Measurements from ENCODE around the gene CAMK1. TPM values are rescaled to one million over a fixed set of nuclear protein-coding genes. Genes with fewer than 3 reads are reported as not detected.

Gene CAMK1
- total RNA-seq, 1 experiment from 2014 or later = 36.6 TPM

DNA sequence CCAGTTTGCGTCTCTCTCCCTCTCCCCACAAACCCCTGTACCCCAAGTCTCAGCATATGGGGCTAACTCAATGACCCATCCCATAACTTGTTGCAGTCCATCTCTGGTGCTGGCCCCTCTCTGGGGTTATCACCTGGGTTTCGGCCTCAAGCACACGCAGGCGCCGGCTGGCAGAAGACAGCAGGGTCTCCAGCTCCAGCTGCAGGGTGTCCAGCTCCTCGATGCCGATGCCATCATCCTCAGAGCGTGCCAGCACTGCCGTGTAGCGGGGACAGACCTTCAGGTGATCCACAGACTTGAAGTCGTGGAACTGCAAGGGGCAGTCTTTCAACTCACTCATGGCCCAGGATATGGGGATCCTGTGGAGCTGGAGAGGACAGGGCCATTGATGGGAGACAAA is 21.4 kb upstream of the CAMK1 start:
- Histone ChIP-seq H3K36me3 (ENCODE audit: low read depth, low read length) (peaks cover 7% of the 10 kb centered on the region), H3K79me2 (ENCODE audit: low read length) (peaks cover 28% of the 10 kb centered on the region), H4K20me1 (ENCODE audit: low read length) (no peaks in the 10 kb centered on the region), H3K27me3 (ENCODE audit: low read length) (no peaks in the 10 kb centered on the region), H3K4me2 (ENCODE audit: low read length) (0 out of 2 replicates have a peak overlapping the region, but pooled peaks have one; percentile 98), H3K4me1 (ENCODE audit: insufficient read depth, low read length) (peaks cover 11% of the 10 kb centered on the region), H3F3A (ENCODE audit: low read length, unreplicated experiment) (no peaks in the 10 kb centered on the region), H2AFZ (ENCODE audit: low read length) (no peak overlapping the region), H3K9me2 (replicated peaks; ENCODE audit: low read length) (no peaks in the 10 kb centered on the region), H3K9me3 (ENCODE audit: low read length) (no peaks in the 10 kb centered on the region), H3K9ac (ENCODE audit: low read length) (no peak overlapping the region), H3K4me3 (ENCODE audit: low read length) (no peak overlapping the region), H3K27ac (ENCODE audit: low read length) (no peak overlapping the region)
- ChIA-PET POLR2A (ENCODE audit: unreplicated experiment) (no interaction called here), CTCF (no interaction called here)
- TF ChIP-seq EZH2phosphoT487 (IDR thresholded peaks at IDR 0.05; ENCODE audit: borderline replicate concordance, low read length) (no peak), EZH2 (IDR thresholded peaks at IDR 0.05; ENCODE audit: low read length, unreplicated experiment) (no peak)
- TF ChIP-seq, protein P1, sequence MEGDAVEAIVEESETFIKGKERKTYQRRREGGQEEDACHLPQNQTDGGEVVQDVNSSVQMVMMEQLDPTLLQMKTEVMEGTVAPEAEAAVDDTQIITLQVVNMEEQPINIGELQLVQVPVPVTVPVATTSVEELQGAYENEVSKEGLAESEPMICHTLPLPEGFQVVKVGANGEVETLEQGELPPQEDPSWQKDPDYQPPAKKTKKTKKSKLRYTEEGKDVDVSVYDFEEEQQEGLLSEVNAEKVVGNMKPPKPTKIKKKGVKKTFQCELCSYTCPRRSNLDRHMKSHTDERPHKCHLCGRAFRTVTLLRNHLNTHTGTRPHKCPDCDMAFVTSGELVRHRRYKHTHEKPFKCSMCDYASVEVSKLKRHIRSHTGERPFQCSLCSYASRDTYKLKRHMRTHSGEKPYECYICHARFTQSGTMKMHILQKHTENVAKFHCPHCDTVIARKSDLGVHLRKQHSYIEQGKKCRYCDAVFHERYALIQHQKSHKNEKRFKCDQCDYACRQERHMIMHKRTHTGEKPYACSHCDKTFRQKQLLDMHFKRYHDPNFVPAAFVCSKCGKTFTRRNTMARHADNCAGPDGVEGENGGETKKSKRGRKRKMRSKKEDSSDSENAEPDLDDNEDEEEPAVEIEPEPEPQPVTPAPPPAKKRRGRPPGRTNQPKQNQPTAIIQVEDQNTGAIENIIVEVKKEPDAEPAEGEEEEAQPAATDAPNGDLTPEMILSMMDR (conservative IDR thresholded peaks at IDR 0.05; ENCODE audit: low read depth, low read length) = no peak
- no TSS peak for BruUV-seq (replicated peaks)
- no peak for ATAC-seq
- intact Hi-C loops (cut with micrococcal nuclease) = loop anchor here (5.0 kb wide), 1 partner anchor 74 kb away; no protein-coding TSS in a partner anchor
- no peak for DNase-seq

DNA sequence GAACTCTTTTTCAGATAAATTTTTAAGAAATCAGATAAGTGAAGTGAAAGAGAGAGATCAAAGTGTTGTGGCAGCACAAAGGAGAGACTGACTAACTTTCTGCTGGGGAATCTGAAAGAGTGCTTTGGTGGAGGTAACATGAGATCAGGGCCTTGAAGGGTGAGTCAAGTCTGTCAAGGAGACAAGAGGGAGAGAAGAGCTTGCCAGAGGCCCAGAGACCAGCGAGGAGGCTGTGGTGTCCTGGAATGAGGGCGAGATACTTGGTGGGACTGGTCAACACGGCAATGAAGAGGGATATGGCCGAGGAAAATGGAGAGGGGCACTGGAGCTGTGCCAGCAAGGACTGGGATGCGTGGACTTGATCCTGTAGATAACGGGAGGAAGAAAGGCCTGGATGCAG is 18.0 kb upstream of the CAMK1 start:
- Histone ChIP-seq H3K9me2 (replicated peaks; ENCODE audit: low read length) (no peaks in the 10 kb centered on the region), H3K4me3 (ENCODE audit: low read length) (no peak overlapping the region), H3K27me3 (ENCODE audit: low read length) (no peaks in the 10 kb centered on the region), H3K9me3 (ENCODE audit: low read length) (no peaks in the 10 kb centered on the region), H4K20me1 (ENCODE audit: low read length) (no peaks in the 10 kb centered on the region), H3K79me2 (ENCODE audit: low read length) (no peaks in the 10 kb centered on the region), H3K9ac (ENCODE audit: low read length) (no peak overlapping the region), H3K4me1 (ENCODE audit: insufficient read depth, low read length) (peaks cover 4% of the 10 kb centered on the region; the same call in 1 of the 2 replicates), H3K36me3 (ENCODE audit: low read depth, low read length) (peaks cover 10% of the 10 kb centered on the region; the same call in 1 of the 2 replicates), H2AFZ (ENCODE audit: low read length) (no peak overlapping the region), H3K27ac (ENCODE audit: low read length) (no peak overlapping the region), H3K4me2 (ENCODE audit: low read length) (no peak overlapping the region), H3F3A (ENCODE audit: low read length, unreplicated experiment) (no peaks in the 10 kb centered on the region)
- ChIA-PET CTCF (no interaction called here), POLR2A (ENCODE audit: unreplicated experiment) (no interaction called here)
- DNase-seq (no peak), ATAC-seq (no peak)
- intact Hi-C loops (cut with micrococcal nuclease) = no loop called here
- TF ChIP-seq EZH2 (IDR thresholded peaks at IDR 0.05; ENCODE audit: low read length, unreplicated experiment) (no peak), EZH2phosphoT487 (IDR thresholded peaks at IDR 0.05; ENCODE audit: borderline replicate concordance, low read length) (no peak)
- TF ChIP-seq, protein P1 (conservative IDR thresholded peaks at IDR 0.05; ENCODE audit: low read depth, low read length) = no peak
- BruUV-seq (replicated peaks) = no TSS peak

DNA sequence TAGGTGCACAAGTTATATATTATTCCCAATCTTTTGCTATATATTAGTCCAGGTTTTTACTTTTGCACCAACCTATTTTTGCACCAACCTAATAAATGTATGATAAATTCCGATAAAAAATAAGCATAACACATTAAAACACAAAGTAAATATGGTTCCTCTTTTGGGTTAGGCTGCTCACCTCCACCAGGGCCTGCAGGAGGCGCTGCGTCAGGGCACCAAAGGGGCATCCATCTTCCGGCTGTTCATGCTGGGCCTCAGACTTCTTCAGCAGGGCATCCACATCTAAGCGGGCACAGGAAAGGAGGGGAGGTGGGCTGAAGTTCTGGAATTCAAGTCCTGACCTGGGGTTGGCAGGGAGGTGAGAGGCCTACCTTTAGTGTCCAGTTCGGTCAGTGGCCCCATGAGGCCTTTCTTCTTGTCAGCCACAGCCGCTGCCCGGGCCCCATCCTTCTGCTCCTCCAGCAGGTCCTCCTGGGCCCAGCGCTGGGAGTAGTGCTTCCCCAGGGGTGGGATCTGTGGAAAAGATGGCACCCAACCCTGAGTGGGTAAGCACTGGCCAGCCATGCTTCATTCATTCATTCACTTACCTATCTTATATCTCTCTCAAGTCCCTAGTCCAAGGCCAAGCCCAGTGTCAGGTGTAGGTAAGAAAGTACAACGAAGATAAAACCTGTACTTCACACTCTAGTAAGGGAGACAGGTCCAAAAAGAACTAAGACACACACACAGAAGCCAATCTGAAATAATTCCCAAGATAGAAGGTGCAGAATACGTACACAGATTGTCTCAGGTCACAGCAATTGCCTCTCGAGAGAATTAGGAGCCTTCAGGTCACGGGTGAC is 17.3 kb upstream of the CAMK1 start:
- no peak for ATAC-seq
- no peak overlapping the region for H2AFZ ChIP-seq (ENCODE audit: low read length)
- intact Hi-C loops (cut with micrococcal nuclease) = no loop called here

More for the DNA sequence above, 17.3 kb upstream of the CAMK1 start:
- no peak for TF ChIP-seq EZH2 (IDR thresholded peaks at IDR 0.05; ENCODE audit: low read length, unreplicated experiment)
- TF ChIP-seq, protein P1 (conservative IDR thresholded peaks at IDR 0.05; ENCODE audit: low read depth, low read length) = peak; percentile 67
- Histone ChIP-seq H4K20me1 (ENCODE audit: low read length) (no peaks in the 10 kb centered on the region), H3K27ac (ENCODE audit: low read length) (no peak overlapping the region), H3K36me3 (ENCODE audit: low read depth, low read length) (peaks cover 10% of the 10 kb centered on the region; the same call in 1 of the 2 replicates), H3K9me3 (ENCODE audit: low read length) (no peaks in the 10 kb centered on the region), H3K27me3 (ENCODE audit: low read length) (no peaks in the 10 kb centered on the region), H3F3A (ENCODE audit: low read length, unreplicated experiment) (no peaks in the 10 kb centered on the region), H3K79me2 (ENCODE audit: low read length) (no peaks in the 10 kb centered on the region), H3K4me2 (ENCODE audit: low read length) (no peak overlapping the region), H3K4me3 (ENCODE audit: low read length) (no peak overlapping the region), H3K9me2 (replicated peaks; ENCODE audit: low read length) (no peaks in the 10 kb centered on the region), H3K9ac (ENCODE audit: low read length) (no peak overlapping the region), H3K4me1 (ENCODE audit: insufficient read depth, low read length) (peaks cover 4% of the 10 kb centered on the region; the same call in 1 of the 2 replicates)
- DNase-seq = no peak
- CTCF ChIA-PET = no interaction called here
- POLR2A ChIA-PET (ENCODE audit: unreplicated experiment) = no interaction called here
- no TSS peak for BruUV-seq (replicated peaks)

All from PC-3 (cell line).